HG02588 (cell line): ENCODE results near the gene PLOD1.
A peak's percentile ranks its signal among the peaks of the same experiment; 100 is the strongest.

Experiments
- ATAC-seq: cut with Tn5 transposase; IDR thresholded peaks from one replicate; pipeline ENCODE4 v1.9.1; 2021; ENCODE audit warnings: mild to moderate bottlenecking, moderate library complexity; ENCODE audit not compliant: unreplicated experiment

The PLOD1 gene

DNA sequence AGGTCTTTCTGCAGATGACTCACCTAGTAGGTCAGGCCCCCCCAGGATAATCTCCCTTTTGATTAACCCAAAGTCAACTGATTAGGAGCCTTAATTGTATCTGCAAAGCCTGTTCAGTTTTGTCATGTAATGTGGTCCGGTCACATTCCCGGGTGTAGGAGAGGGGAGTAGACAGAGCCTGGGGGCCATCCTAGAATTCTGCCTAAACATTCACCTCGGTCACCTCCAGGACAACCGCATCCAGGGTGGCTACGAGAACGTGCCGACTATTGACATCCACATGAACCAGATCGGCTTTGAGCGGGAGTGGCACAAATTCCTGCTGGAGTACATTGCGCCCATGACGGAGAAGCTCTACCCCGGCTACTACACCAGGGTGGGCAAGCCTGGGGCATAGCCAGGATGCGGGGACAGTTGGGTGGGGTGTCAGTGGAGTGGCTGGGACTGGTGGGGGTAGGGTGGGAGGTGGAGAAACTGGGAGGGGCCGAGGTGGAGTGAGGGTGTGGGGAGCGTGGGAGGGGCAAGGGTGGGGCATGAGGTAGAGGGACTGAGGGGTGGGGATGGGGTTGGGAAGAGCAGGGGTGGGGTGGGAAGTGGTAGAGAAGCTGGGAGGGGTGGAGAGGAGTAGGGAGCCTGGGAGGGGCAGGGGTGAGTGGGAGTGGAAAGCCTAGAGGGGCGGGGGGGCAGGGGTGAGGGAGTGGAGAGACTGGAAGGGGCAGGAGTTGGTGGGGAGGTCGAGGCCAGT lies 36.1 kb downstream of the PLOD1 start:
- ATAC-seq, result no peak

DNA sequence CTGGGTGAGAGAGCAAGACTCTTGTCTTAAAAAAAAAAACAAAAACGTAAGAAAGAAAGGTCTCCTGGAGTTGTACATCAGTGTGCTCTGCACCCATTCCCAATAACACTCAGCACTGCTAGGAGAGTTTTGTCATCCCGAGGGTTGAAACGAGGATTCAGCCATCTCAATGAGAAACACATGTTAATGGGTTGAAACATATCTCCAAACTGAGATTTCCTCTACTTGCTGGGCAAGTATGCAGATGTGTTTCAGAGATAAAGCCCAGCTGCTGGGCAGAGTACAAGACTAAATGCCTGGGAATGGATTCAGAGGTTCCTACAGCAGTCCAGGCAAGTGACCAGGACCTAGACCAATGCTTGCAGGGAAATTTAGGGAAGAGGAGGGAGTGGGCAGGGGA lies 43.1 kb downstream of the PLOD1 start:
- ATAC-seq, result no peak

DNA sequence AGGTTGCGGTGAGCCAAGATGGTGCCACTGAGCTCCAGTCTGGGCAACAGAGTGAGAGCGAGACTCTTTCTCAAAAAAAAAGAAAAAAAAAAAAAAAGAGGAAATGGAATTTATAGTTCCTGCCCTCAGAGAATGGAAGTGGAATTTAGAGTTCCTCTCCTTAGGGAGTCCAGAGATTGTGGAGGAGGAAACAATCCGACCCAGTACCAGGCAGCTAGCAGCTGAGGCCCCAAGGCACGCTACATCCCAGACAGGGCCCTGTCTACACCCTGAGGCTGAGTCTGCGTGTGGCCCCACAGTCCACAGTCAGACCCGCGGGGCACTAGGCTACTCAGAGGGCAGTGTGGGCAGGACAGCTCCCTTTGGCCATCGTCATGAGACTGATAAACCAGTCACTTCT lies 43.8 kb downstream of the PLOD1 start:
- ATAC-seq, result no peak

DNA sequence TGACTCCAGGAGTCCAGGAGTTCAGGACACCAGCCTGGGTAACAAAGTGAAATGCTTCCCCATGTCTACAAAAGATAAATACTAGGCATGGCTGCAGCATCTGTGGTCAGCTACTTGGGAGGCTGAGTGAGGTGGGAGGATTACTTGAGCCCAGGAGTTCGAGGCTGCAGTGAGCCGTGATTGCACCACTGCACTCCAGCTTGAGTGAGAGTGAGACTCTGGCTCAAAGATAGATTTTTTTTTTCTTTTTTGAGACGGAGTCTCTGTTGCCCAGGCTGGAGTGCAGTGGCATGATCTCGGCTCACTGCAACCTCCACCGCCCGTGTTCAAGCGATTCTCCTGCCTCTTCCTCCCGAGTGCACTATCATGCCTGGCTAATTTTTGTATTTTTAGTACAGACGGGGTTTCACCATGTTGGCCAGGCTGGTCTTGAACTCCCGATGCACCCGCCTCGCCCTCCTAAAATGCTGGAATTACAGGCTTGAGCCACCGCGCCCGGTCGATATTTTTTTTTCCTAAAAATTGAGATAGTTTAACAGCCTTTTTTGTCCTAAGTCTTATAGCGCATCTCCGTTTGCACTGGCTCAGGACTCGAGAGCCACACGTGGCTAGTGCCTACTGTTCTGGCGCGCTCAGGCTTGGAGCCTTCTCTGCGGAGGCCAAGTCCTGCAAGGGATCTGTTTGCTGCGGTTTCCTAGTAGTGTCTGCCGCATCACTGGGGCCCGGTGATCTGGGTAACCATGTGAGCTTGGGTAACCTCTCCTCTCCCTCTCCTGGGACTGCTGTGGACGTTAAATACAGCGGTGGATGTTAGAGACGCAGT lies 44.7 kb downstream of the PLOD1 start:
- no peak for ATAC-seq

DNA sequence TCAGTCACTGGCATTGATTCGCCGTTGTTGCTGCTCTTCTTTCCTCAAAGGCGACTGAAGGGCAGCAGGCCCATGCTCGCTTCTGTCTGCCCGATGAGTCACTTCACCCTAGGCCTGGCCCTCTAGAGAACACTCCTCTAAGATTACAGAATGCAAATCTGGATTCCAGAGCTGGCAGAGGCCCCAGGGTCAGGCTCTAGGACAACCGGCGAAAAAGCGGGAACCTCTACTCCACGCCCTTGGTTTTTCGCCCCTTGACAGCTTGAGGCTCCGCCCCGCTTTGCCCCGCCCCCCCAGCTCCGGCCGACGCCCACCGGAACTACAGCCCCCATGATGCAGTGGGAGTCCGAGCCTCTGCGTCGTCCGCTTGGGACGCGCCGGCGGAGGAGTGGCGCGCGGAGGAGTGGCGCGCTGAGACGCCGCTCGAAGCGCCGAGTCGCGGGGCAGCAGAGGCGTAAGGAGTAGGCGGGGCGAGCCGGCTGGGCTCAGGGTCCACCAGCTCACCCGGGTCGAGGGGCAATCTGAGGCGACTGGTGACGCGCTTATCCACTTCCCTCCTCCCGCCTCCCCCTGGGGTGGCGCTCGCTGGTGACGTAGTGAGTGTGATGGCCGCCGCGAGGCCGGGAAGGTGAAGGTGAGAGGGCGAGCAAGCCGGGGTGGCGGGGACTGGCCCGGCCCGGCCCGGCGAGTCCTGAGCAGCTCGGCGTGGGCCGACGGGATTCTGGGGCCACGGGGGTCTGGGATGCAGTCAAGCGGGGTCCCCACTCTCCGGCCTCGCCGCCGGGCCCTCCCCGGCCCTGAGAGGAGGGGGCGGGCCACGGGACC lies 45.5 kb downstream of the PLOD1 start, which contains the start of gene MFN2:
Gene MFN2, plus strand, starts transcription at position 594 of the 825 bp plus-strand sequence. CDS start 8,725 bp downstream, outside the sequence.
- peak; percentile 89 for ATAC-seq

DNA sequence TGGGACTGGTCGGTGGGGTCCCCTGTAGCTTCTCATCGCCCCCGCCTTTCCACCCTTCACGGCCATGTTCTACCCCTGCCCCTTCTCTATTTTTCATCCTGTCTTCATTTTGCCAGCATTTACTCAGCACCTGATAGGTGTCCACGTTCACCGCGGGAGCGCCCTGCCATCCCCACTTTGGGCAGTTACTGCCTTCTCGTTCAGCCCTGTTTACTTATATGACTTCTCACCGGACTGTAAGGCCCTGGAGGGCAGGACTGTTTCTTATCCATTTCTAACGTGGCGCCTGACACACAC lies 46.1 kb downstream of the PLOD1 start:
- ATAC-seq, result no peak

DNA sequence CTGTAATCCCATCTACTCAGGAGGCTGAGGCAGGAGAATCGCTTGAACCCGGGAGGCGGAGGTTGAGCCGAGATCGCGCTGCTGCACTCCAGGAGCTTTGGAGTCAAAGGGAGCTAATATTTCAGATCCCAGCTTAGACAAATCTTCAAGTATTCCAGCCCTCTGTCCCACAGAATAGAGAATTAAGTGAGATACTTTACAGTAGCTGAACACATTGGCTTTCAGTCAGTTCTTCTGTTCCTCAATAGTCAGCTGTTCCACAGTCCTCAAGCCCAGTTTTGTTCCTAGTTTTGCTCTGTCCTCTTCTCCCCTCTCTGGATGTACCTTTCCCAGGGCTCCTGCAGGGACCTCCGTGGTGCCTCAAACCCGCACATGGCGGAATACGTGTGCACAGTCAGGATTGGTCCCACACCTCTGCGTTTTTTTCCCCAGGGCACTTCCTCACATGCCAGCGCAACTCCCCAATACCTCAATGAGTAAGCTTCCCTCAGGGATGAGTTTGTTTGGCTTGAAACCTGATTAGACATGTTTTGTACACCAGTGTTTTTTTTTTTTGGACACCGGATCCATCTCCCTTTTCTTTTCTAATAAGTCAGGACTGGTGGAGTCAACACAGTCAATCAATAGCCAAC lies 47.0 kb downstream of the PLOD1 start:
- no peak for ATAC-seq

DNA sequence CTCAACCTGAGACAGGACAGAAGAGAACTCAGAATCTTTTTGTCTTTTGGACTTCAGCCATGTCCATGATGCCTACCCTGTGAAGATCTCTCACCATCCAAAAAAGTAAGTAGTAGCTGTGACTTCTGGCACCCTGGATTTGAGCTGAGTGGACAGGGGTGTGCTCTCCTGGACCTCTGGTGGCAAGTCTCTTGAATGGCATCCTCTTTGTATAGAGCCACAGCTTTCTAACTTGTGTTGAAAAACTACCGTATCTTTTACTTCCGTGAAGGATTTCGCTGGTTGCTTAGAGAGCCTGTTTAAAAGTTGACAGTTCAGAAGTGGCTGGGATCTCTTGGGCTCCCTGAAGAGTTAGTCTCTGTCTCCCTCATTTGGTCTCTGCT lies 47.5 kb downstream of the PLOD1 start:
- no peak for ATAC-seq

DNA sequence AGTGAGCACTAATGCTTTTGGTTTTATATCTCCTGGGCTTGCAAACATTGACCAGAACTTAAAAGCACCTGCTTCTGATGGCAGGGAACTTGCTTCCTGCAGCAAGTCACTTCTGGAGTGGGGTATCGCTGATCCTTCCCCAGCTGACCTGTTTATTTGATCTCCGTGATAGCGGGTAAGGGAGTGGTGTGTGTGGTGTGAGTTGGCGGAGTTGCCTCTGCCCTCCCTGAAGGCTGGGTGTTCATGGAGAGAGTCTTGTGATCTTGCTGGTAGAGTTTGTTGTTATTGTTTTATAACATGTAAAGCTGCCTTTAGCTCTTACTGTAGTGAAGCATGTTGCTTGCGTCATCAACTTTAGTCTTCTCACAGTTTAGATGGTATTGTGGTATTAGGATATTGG lies 49.6 kb downstream of the PLOD1 start:
- no peak for ATAC-seq

DNA sequence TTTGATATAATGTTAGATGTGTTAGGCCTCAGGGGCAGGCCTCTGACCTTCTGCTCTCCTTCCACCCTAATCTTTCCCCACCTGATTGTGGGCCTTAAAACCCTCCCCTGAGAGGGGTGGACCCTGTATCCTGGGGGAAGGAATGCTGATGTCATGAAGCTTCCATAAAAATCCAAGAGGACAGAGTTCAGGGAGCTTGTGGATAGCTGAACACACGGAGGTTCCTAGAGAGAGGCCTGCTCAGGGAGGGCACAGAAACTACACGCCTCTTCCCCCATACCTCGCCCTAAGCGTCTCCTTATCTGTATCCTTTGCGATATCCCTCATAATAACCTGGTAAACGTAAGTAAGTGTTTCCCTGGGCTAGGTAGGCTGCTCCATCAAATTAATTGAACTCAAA lies 50.1 kb downstream of the PLOD1 start:
- ATAC-seq, result no peak

DNA sequence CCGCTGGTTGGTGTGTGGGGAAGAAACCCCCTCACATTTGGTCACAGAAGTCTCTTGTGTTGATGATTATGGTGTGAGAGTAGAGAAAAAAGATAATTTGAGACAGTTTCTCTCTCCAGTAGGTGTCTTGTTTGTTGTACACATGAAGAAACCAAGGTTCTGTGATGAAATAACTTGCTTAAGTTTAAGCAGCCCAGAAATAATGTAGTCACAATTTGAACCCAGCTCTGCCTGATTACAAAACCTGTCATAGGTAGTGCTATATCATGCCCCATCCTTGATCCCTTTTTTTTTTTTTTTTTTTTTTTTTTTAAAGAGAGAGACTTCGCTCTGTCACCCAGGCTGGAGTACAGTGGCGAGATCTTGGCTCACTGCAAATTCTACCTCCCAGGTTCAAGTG lies 50.7 kb downstream of the PLOD1 start:
- ATAC-seq, result no peak

DNA sequence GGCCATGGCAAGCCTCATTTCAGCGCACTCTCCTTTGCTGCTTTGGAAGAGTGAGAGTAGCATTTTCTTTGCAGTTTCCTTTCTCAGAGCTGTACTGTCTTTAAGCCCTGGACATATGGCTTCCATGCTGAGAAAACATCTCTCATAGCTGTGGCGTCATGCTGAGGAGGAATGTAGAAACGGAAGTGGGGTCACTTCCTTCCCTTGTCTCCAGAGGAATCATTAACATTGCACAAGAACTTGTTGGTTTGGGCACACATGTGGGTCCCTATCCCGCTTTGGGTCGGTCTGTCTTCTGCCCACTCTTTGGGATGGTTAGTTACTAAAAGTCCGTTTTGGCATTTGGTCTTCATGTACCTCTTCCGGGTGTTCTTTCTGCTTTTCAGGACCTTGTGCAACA lies 51.3 kb downstream of the PLOD1 start:
- no peak for ATAC-seq

DNA sequence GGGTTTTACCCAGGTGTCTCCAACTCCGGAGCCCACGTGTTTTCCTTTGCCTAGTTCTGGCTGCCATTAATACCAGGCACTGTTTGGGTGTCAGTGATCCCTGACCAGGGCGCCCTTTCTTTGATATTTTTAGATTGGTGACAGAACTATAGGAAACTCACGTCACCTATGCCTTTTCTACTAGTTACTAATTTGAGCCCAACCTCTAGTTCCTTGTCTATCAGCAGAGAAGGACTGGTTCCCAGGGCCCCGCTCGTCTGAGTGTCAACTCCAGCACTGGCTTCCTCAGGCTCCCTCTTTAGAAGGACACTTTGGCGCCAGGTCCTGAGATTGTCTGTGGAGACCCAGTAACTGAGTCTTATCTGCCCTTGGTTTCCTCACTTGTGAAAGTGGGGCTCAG lies 55.2 kb downstream of the PLOD1 start:
- ATAC-seq, result no peak

DNA sequence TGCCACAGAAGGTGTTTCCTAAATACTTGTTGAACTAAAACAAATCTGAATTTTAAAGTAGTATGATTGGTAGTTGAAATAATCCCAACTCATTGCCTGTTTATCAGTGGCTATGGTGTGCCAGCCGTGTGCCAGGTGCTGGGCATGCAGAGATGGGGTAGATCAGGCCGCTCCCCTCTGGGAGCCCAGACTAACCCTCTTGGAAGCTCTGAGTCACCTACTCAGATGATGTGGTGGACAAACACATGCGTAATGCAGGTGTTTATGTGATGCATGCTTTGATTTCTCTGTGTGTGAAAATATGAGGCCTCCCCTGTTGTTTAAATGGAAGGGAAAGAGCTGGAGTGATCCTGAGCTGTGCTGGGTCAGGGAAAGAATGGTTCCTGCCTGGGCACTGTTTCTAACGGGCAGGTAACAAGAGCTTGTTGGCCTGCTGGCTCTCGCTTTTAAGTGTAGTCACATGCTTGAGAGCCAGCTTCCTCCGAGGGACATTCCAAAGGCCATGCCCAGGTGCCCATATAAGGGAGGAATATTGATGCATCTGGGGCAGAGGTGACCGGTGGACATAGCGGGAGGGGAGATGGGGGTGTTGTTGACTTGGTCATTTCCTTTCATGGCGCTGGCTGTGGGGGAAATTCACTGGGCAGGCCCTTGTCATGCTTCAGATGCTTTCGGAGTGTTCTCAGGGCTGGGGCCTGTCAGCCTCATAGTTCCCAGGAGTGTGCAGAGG lies 56.0 kb downstream of the PLOD1 start:
- ATAC-seq, result no peak

DNA sequence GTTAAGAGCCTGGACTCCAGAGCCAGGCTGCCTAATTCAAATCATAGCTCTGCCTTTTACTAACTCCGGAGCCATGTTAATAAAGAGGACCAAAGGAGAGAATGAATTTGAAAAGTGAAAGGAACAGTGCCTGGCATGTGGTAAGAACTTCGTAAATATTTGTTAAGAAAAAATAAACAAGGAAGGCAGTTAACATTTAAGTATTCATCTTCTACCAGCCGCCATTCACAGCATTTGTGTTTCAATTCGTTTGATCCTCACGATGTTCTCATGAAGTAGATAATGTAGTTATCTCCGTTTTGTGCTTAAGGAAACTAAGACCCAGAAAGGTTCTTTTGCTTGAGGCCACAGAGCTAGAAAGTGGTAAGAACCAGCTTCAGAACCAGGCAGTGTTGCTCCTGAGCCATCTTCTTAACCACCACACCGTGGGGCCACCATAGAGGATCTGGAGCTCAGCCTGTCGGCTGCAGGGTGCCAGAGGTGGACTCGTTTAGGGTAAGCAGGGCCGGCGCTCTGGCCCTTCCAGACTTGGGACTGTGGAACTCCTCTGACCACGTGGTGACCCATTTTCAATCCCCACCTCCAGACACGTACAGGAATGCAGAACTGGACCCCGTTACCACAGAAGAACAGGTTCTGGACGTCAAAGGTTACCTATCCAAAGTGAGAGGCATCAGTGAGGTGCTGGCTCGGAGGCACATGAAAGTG lies 57.6 kb downstream of the PLOD1 start:
- ATAC-seq, result no peak

DNA sequence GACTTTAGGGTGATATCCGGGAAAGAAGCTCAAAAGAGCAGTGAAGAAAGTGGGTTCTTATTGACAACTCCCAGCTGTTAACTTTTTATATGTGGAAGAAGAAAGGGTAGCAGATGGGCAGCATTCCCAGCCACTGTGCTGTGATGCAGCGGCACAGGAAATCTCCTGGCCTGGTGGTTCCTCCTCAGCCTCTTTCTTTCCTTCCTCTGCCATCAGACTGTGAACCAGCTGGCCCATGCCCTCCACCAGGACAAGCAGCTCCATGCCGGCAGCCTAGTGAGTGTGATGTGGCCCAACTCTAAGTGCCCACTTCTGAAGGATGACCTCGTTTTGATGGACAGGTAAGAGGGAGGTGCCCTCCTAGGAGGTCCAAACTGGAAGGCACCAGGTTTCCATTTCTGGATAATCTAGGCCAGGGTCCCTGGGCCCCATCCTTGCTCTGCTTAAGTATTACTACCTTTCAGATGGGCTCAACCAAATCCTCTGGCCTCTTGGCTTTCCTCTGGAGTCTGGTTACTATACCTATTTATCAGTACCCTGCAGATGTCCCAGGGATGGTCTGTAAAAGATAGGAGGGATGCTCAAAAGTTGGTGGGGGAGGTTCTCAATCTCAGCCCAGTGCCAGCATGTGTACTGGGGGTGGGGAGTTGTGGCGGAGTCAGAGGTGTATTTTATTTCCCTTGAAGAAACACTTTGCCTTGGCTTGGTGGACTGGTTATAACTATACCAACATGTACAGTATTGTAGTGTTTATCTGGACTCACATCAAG lies 62.7 kb downstream of the PLOD1 start:
- no peak for ATAC-seq

DNA sequence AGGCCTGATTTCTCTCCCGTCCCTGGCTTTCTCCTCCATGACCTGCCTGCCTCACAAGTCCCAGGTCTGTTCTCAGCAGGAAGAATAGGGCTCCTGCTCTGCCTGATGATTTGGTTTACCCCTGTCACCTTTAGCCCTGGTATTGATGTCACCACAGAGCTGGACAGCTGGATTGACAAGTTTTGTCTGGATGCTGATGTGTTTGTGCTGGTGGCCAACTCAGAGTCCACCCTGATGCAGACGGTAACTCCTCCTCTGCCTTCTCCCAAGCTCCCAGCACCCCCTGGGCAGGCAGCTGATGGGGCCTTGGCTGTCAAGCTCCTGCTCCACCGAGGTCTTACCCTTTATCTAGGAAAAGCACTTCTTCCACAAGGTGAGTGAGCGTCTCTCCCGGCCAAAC lies 64.1 kb downstream of the PLOD1 start:
- no peak for ATAC-seq

DNA sequence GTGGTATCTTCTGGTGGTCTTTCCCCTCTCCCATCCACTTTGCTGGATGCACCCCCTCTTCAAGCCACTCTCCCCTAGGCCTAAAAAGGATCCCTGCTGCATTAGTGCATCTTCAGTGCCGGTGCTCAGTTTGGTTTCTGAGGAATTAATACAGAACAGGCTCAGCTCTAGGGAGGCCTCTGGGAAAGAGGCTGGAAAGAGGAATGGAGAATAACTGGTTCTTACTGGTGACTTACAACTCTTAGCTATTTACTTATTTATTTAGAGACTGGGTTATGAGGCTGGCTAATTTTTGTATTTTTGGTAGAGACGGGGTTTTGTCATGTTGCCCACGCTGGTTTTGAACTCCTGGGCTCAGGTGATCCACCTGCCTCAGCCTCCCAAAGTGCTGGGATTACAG lies 64.7 kb downstream of the PLOD1 start:
- ATAC-seq, result no peak

DNA sequence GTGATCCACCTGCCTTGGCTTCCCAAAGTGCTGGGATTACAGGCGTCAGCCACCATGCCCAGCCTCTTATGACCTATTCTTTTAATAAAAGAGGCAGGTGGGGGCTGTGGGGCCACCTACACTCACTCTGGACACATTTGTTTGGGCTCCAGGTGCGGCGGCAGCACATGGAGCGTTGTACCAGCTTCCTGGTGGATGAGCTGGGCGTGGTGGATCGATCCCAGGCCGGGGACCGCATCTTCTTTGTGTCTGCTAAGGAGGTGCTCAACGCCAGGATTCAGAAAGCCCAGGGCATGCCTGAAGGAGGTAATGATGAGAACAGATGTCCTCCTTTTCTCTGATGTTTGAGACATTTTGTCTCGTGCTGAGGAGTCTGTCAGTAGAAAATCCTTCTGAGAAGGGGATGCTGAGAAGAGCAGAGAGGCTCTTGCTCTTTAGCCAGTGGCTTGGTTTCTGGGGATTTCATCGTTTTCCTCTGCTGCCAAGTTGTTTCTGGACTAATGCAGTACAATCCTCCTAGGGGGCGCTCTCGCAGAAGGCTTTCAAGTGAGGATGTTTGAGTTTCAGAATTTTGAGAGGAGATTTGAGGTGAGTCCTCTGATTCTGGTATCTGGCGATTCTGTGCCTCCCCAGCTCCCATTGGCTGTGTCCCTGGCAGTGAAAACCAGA lies 66.9 kb downstream of the PLOD1 start:
- no peak for ATAC-seq
